Memory B cell (primary cell): ENCODE results near the gene NLRX1.
"Not testable (repeated sequence)": the region's sequence is repeated elsewhere in the genome, so short reads cannot be mapped to it uniquely, and the experiment has no call there.

Experiments
- ATAC-seq: fragments of 150-1000 bp; cut with Tn5 transposase; 2 replicates; pipeline ENCODE4 v1.10.0; 2021; ENCODE audit warnings: low read depth, mild to moderate bottlenecking, moderate library complexity
- DNase-seq, 2 donors: peaks; one replicate each; pipeline ENCODE4 v3.0.0; 2022; ENCODE audit warnings: low spot score in 2 of 2
- H3K27ac Mint-ChIP-seq: one replicate; pipeline ENCODE4 v1.8.0; 2022; ENCODE audit warnings: mild to moderate bottlenecking, moderate library complexity, mixed read lengths
- H3K27me3 Mint-ChIP-seq: one replicate; pipeline ENCODE4 v1.8.0; 2022; ENCODE audit warnings: mixed read lengths
- H3K36me3 Mint-ChIP-seq: one replicate; pipeline ENCODE4 v1.8.0; 2022; ENCODE audit warnings: mild to moderate bottlenecking, mixed read lengths
- H3K4me1 Mint-ChIP-seq: one replicate; pipeline ENCODE4 v1.8.0; 2022; ENCODE audit warnings: mixed read lengths
- H3K4me3 Mint-ChIP-seq: one replicate; pipeline ENCODE4 v1.8.0; 2022; ENCODE audit warnings: mild to moderate bottlenecking, moderate library complexity, mixed read lengths
- H3K9me3 Mint-ChIP-seq: one replicate; pipeline ENCODE4 v1.8.0; 2022; ENCODE audit warnings: mixed read lengths

NLRX1 gene

DNA sequence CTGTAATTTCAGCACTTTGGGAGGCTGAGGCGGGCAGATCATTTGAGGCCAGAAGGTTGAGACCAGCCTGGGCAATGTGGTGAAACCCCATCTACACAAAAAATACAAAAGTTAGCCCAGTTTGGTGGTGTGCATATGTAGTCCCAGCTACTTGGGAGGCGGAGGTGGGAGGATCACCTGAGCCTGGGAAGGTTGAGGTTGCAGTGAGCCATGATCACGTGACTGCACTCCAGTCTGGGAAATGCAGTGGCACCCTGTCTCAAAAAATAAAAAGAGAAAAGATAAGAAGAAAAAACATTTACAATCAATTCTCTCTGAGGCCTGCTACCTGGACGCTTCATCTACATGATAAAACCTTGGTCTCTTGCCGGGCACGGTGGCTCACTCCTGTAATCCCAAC lies 30.4 kb downstream of the NLRX1 start:
- no peaks in the 10 kb centered on the region for H3K9me3 Mint-ChIP-seq
- peaks cover 5% of the 10 kb centered on the region for H3K4me1 Mint-ChIP-seq
- no peak for ATAC-seq
- no peak overlapping the region for H3K4me3 Mint-ChIP-seq
- H3K36me3 Mint-ChIP-seq: no peaks in the 10 kb centered on the region
- H3K27ac Mint-ChIP-seq: no peak overlapping the region
- H3K27me3 Mint-ChIP-seq: no peaks in the 10 kb centered on the region
- DNase-seq: no peak

DNA sequence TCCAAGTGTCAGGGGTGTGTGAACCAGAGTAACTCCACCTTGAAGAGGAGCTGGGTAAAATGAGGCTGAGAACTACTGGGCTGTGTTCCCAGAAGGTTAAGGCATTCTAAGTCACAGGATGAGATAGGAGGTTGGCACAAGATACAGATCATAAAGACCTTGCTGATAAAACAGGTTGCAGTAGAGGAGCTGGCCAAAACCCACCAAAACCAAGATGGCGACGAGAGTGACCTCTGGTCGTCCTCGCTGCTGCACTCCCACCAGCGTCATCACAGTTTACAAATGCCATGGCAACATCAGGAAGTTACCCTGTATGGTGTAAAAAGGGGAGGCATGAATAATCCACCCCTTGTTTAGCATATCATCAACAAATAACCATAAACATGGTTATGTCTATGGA lies 32.7 kb downstream of the NLRX1 start:
- H3K36me3 Mint-ChIP-seq, DNase-seq, H3K27me3 Mint-ChIP-seq, H3K27ac Mint-ChIP-seq, H3K9me3 Mint-ChIP-seq, ATAC-seq, H3K4me3 Mint-ChIP-seq: not testable (repeated sequence)
- H3K4me1 Mint-ChIP-seq: peaks cover 12% of the 10 kb centered on the region

DNA sequence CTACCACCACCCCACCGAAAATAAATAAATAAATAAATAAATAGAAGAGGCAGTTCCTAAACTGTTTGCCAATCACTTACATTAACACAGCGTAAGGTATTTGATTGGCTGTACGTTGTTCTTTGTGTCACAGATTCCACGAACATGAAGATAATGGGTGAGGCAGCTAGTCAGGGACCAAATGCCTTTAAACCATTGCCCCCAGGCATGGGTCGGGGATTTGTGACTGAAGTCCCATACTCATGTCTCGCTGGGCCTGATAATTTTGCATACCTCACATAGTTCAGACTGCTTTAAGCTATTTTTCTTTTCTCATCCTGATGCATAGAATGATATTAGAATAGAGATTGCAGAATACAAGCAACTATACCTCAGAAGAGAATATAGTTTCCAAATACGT lies 34.0 kb downstream of the NLRX1 start:
- peaks cover 11% of the 10 kb centered on the region for H3K4me1 Mint-ChIP-seq
- no peaks in the 10 kb centered on the region for H3K36me3 Mint-ChIP-seq
- H3K4me3 Mint-ChIP-seq: no peak overlapping the region
- DNase-seq (no peak), ATAC-seq (no peak)
- H3K27me3 Mint-ChIP-seq: no peaks in the 10 kb centered on the region
- H3K9me3 Mint-ChIP-seq: no peaks in the 10 kb centered on the region
- no peak overlapping the region for H3K27ac Mint-ChIP-seq

DNA sequence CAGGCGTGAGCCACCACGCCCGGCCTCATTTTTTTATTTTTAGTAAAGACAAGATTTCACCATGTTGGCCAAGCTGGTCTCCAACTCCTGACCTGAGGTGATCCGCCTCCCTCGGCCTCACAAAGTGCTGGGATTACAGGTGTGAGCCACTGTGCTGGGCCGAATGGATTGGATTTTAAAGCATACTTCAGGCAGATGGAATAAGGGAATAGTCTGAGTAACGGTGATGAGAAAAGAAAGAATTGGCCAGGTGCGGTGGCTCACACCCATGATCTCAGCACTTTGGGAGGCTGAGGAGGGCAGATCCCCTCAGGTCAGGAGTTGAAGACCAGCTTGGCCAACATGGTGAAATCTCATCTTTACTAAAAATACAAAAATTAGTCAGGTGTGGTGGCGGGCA lies 35.5 kb downstream of the NLRX1 start:
- ATAC-seq (no peak), DNase-seq (no peak)
- Mint-ChIP-seq H3K36me3 (no peaks in the 10 kb centered on the region), H3K27me3 (no peaks in the 10 kb centered on the region), H3K9me3 (no peaks in the 10 kb centered on the region), H3K27ac (no peak overlapping the region), H3K4me3 (no peak overlapping the region), H3K4me1 (peaks cover 16% of the 10 kb centered on the region)

DNA sequence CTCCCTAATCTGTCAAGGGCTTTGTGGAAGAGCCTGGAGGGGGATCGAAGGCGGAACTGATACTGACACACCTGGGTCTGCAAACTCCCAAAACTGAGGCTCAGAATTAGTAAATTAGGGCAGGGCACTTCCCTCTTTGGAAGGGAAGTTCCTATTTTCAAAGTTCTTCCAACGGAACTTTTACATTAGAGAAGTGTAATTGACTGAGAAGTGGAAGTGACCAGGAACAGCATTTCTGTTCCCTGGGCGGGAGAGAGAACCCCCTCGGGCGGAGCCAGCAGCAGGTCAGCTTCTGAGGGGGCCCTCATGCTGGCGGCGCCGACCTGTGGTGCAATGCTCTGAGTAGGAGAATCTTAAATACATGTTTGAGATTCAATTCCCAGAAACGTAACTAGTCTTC lies 36.6 kb downstream of the NLRX1 start:
- Mint-ChIP-seq H3K4me3 (peak overlapping the region; percentile 99), H3K9me3 (no peaks in the 10 kb centered on the region), H3K36me3 (no peaks in the 10 kb centered on the region), H3K27me3 (no peaks in the 10 kb centered on the region), H3K27ac (peak overlapping the region; percentile 24), H3K4me1 (peaks cover 16% of the 10 kb centered on the region)
- no peak for DNase-seq
- no peak for ATAC-seq

DNA sequence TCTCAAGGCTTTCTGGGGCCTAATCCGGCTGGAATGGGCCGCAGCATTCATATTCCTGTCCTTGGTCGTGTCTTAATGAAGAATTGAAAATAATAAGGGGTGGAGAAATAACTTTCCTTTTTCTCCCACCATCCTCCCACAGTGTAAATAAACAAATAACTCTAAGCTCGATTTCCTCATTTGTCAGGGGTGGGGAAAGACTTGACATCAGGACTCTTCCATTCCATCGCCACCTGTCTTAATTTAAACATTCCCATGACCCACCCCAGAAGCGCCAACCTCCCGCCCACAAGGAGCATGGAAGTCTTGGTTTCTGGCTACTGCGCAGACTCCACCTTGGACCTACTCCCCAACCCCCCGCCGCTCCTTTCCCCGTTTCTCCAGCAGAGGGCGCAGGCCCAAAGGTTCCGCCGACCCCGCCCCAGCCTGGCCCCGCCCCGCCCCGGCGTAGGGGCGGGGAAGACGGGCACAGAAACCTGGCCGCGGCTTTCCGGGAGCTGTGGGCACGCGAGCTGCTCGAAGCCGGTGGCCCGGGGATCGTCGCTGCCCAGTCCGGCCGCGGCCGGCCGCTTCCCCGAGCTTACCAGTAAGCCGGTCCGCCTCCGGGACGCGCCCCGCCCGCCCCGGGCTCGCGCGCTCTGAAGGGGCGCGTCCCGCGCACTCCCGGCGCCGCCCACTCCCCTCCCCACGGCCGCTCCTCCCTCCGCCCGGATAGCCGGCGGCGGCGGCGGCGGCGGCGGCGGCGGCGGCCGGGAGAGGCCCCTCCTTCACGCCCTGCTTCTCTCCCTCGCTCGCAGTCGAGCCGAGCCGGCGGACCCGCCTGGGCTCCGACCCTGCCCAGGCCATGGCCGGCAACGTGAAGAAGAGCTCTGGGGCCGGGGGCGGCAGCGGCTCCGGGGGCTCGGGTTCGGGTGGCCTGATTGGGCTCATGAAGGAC lies 37.3 kb downstream of the NLRX1 start, which contains the start of gene CBL:
TSS of gene CBL (plus strand) at position 766 of the 937 bp plus-strand sequence. CDS start at position 845, 79 bp downstream.
- peak; percentile 96 to 97 for DNase-seq
- Mint-ChIP-seq H3K4me3 (peak within 1 kb of the TSS; percentile 99), H3K4me1 (peaks cover 16% of the 10 kb centered on the region), H3K36me3 (no peaks in the 10 kb centered on the region), H3K27ac (peak within 1 kb of the TSS; percentile 85), H3K9me3 (no peaks in the 10 kb centered on the region), H3K27me3 (no peaks in the 10 kb centered on the region)
- peak; percentile 82 for ATAC-seq

DNA sequence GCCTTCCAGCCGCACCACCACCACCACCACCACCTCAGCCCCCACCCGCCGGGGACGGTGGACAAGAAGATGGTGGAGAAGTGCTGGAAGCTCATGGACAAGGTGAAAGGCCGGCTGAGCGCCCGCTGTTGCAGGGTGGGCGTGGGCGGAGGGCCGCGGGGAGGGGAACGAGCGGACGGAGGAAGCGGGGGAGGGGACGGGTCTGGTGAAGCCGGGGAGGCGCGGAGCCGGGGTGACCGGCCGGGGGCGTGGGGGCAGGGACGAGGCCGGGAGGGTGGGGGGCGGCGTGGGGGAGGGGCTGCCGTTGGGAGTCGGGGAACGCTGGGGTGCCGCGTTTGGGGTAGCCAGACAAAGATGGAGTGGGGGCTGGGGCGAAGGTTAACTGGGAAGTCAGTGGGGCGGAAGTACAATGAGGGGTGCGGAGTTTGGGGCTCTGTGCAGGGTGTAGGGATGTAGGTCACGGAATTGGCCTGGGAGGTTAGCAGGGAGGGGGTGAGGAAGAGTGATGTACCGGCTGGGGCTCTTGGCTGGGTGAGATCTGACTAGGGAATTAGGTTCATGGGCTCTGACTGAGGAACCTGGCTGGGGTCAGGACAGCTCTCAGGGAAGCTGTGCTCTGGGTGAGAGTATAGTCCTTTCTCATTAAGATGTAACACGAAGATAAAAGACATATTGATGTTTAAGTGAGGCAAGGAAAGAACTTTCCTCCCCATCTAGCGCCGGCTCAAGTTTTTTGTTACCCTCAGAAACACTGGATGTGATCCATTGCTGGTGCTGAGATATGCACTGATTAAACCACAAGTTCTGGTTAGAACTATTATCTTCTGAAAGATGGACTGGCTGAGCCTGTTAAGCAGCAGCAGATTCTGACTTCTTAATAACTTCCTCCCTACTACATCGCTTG lies 38.2 kb downstream of the NLRX1 start:
- peaks cover 16% of the 10 kb centered on the region for H3K4me1 Mint-ChIP-seq

DNA sequence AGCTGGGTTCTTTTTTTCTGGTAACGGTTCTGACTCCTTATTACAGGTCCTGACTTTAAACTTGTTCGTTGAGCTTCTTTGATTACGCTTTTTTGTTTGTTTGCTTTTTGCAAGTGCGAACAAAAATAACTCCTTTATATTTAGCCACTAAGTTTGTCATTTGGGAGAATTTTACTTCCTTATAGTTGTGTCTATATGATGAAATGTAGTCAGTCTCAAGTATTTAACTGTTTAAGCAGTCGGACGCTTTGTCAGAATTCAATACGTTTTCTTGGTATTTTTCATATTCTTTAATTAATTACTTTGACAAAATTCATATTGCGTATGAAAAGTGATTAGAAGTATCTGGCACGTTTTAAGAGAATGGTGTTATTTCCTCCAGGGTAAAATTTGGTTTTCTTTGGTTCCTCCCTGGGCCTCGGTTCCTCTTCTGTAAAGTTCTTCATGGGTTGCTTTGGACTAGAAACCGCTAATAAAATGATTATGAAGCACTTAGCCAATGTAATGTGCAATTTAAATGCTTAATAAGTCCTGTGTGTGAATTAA lies 39.0 kb downstream of the NLRX1 start:
- no peaks in the 10 kb centered on the region for H3K9me3 Mint-ChIP-seq
- no peaks in the 10 kb centered on the region for H3K36me3 Mint-ChIP-seq
- H3K4me3 Mint-ChIP-seq: peak overlapping the region; percentile 99
- no peak for DNase-seq
- H3K27ac Mint-ChIP-seq: no peak overlapping the region
- ATAC-seq: peak; percentile 10
- H3K4me1 Mint-ChIP-seq: peaks cover 16% of the 10 kb centered on the region
- H3K27me3 Mint-ChIP-seq: no peaks in the 10 kb centered on the region

More for the DNA sequence above, 38.2 kb downstream of the NLRX1 start:
- Mint-ChIP-seq H3K36me3 (no peaks in the 10 kb centered on the region), H3K27me3 (no peaks in the 10 kb centered on the region), H3K9me3 (no peaks in the 10 kb centered on the region), H3K27ac (peak overlapping the region; percentile 85), H3K4me3 (peak overlapping the region; percentile 99)
- peak in 1 of 2 donors; percentile 11 for DNase-seq
- ATAC-seq: peak; percentile 10

DNA sequence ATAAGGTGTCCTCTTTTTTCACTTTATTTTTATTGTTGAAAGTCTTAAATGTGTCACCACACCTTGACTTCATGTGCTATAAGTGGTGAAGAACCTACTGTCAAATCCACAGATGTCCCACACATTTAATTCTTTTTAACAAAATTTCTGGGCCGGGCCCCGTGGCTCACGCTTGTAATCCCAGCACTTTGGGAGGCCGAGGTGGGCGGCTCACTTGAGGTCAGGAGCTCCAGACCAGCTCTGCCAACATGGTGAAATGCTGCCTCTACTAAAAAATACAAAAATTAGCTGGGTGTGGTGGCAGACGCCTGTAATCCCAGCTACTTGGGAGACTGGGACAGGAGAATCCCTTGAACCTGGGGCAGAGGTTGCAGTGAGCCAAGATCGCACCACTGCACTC lies 40.7 kb downstream of the NLRX1 start:
- no peak overlapping the region for H3K27ac Mint-ChIP-seq
- ATAC-seq: no peak
- DNase-seq: no peak
- no peaks in the 10 kb centered on the region for H3K9me3 Mint-ChIP-seq
- no peak overlapping the region for H3K4me3 Mint-ChIP-seq
- peaks cover 2% of the 10 kb centered on the region for H3K36me3 Mint-ChIP-seq
- peaks cover 18% of the 10 kb centered on the region for H3K4me1 Mint-ChIP-seq
- H3K27me3 Mint-ChIP-seq: no peaks in the 10 kb centered on the region

DNA sequence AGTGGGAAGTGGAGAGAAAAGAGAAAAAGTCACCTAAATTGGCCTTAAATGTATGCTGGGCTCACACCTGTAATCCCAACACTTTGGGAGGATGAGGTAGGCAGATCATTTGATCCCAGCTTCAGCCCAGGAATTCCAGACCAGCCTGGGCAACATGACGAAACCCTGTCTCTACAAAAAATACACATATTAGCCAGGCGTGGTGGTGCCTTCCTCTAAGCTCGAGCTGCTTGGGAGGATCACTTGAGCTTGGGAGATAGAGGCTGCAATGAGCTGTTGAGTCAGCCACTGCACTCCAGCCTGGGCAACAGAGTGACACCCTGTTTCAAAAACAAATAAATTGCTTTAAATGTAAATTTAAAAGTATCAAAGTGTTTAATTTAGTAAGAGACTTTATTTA lies 41.5 kb downstream of the NLRX1 start:
- no peaks in the 10 kb centered on the region for H3K9me3 Mint-ChIP-seq
- ATAC-seq (no peak), DNase-seq (no peak)
- no peaks in the 10 kb centered on the region for H3K27me3 Mint-ChIP-seq
- H3K4me1 Mint-ChIP-seq: peaks cover 16% of the 10 kb centered on the region
- H3K4me3 Mint-ChIP-seq: no peak overlapping the region
- H3K36me3 Mint-ChIP-seq: peaks cover 2% of the 10 kb centered on the region
- H3K27ac Mint-ChIP-seq: no peak overlapping the region

DNA sequence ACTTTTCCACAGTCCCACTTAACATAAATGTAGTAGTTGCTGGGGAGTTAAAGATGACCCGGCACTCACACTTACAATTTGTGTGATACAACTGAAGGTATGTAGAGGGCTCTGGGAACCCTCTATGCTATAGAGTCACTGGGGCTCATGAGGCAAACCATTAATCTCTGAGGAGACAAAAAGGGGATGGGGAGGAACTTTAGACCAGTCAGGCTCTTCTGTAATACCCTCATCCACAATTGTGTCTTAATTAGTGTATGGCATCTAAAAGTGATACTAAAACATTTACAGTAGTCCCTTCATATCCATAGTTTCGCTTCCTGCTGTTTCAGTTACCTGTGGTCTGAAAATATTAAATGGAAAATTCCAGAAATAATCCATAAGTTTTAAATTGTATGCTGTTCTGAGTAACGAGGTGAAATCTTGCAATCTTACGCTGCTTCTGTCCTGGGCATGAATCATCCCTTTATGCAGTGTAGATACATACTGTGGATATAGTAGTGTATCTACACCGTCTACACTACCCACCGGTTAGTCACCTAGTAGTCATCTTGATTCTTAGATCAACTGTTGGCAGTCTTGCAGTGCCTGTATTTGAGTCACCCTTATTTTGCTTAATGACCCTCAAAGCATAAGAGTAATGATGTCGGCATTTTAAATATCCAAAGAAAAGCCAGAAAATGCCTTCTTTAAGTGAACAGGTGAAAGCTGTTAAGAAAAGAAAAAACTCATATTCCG lies 49.8 kb downstream of the NLRX1 start:
- Mint-ChIP-seq H3K36me3 (no peaks in the 10 kb centered on the region), H3K9me3 (no peaks in the 10 kb centered on the region), H3K4me1 (peaks cover 7% of the 10 kb centered on the region), H3K4me3 (no peak overlapping the region), H3K27me3 (no peaks in the 10 kb centered on the region), H3K27ac (no peak overlapping the region)
- DNase-seq (no peak), ATAC-seq (no peak)

DNA sequence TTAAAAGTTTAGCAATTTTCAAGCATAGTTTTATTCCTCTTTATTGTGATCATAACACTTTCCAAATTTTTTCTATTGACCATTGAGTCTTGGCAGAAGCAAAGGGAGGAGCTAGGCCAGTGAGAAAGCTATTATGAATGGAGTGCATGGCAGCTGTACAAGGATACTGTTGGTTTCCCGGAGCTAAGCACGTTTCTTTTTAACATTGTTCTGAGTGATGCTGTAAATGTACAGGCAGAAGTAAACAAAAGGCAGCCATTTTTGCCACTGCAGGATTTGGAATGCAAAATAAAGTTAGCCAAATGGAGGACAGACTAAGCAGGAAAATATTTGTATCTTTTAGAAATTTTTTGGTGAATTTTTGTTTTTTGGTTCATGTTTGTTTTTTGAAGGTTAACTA lies 53.8 kb downstream of the NLRX1 start:
- no peak overlapping the region for H3K4me3 Mint-ChIP-seq
- H3K27me3 Mint-ChIP-seq: no peaks in the 10 kb centered on the region
- H3K27ac Mint-ChIP-seq: peak overlapping the region; percentile 63
- peaks cover 14% of the 10 kb centered on the region for H3K4me1 Mint-ChIP-seq
- DNase-seq: no peak
- peaks cover 4% of the 10 kb centered on the region for H3K36me3 Mint-ChIP-seq
- ATAC-seq: no peak
- no peaks in the 10 kb centered on the region for H3K9me3 Mint-ChIP-seq

DNA sequence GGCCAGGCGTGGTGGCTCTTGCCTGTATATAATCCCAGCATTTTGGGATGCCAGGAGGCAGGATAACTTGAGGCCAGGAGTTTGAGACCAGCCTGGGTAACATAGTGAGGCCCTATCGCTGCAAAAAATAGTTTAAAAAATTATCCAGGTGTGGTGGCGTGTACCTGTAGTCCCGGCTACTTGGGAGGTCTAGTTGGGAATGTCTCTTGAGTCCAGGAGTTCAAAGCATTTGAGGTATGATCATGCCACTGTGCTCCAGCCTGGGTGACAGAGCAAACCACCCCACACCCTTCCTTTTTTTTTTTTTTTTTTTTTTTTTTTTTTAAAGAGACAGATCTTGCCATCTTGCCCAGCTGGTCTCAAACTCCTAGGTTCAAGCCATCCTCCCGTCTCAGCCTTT lies 54.4 kb downstream of the NLRX1 start:
- ATAC-seq (no peak), DNase-seq (no peak)
- Mint-ChIP-seq H3K9me3 (no peaks in the 10 kb centered on the region), H3K4me1 (peaks cover 14% of the 10 kb centered on the region), H3K27ac (no peak overlapping the region), H3K4me3 (no peak overlapping the region), H3K36me3 (peaks cover 6% of the 10 kb centered on the region), H3K27me3 (no peaks in the 10 kb centered on the region)
